ENCODE data around the gene PRDM15. TPM values are rescaled to one million over a fixed set of nuclear protein-coding genes. Genes with fewer than 3 reads are reported as not detected.

Gene PRDM15
- total RNA-seq, 4 donors from 2014 or later = 5.3 to 20.8 (median 13.6) TPM

- DNase-seq (ENCODE audit: low spot score) (no peak), ATAC-seq (ENCODE audit: low FRiP score) (no peak)
- no peak for TF ChIP-seq CTCF (IDR thresholded peaks at IDR 0.05)
Observed at GRCh38 chr21:41873005-41873404, 6.1 kb downstream of the PRDM15 start.

GRCh38 chr21:41871293-41872030 lies 7.7 kb downstream of the PRDM15 start:
- TF ChIP-seq CTCF (IDR thresholded peaks at IDR 0.05) = no peak
- no peak for ATAC-seq (ENCODE audit: low FRiP score)
- no peak for DNase-seq (ENCODE audit: low spot score)

GRCh38 chr21:41869771-41870170 lies 9.4 kb downstream of the PRDM15 start:
- DNase-seq (ENCODE audit: low spot score) = no peak
- no peak for TF ChIP-seq CTCF (IDR thresholded peaks at IDR 0.05)
- no peak for ATAC-seq (ENCODE audit: low FRiP score)

DNA sequence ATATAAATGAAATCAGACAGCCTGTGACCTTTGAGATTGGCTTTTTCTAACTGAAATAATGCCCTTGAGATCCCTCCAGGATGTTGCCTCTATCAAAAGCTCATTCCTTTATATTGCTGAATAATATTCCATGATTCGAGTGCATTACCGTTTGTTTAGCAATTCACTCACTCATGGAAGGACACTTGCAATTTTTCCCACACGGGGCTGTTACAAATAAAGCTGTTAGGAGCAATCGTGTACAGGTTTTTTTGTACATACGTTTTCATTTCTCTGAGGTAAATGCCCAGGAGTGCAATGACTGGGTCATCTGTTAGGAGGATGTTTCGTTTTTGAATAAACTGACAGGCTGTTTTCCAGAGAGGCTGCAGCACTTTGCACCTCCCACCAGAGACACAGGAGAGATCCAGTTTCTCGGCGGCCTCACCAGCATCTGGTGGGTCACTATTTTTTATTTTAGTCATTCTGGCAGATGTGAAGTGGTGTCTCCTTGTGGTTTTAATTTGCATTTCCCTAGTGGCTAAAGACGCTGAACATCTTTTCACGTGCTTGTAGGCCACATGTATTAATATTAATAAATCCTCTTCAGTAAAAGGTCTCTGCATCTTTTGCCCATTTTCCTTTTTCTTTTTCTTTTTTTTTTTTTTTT lies 11.0 kb downstream of the PRDM15 start:
- no peak for ATAC-seq (ENCODE audit: low FRiP score)
- TF ChIP-seq CTCF (IDR thresholded peaks at IDR 0.05) = no peak
- DNase-seq (ENCODE audit: low spot score) = no peak

- TF ChIP-seq CTCF (IDR thresholded peaks at IDR 0.05) = no peak
- DNase-seq (ENCODE audit: low spot score) = no peak
- ATAC-seq (ENCODE audit: low FRiP score) = no peak
Observed at GRCh38 chr21:41867313-41867712, 11.8 kb downstream of the PRDM15 start.

DNA sequence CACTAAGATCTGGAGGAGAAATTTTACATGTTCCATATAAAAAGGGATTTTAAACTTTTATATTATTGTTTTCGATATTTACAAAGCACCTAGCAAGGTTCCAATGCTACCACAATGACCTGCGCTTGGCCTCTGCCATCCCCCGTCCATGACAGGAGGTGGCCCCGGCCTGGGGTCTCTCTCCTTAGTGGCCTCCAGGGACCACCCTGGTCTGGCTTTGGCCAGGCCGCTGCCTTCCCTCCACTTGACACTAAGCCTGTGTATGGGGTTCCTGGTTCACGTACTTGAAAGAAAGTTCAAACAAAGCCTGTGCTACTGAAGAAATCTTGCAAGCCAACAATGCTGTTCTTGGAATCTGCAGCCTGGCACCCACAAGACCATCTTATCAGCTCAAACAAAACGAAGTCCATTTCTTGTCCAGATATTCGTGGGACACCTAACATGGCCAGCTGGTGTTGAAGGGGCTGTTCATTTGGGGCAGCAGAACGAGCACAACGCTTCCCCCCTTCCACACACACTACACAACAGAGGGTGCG lies 12.8 kb downstream of the PRDM15 start:
- DNase-seq (ENCODE audit: low spot score) = no peak
- TF ChIP-seq CTCF (IDR thresholded peaks at IDR 0.05) = no peak
- ATAC-seq (ENCODE audit: low FRiP score) = no peak
